H9 (cell line): ENCODE measurements around the gene HGS. TPM values are rescaled to one million over a fixed set of nuclear protein-coding genes. Genes with fewer than 3 reads are reported as not detected.

Experiments used
- DNase-seq: peaks from one replicate; pipeline ENCODE4 v3.0.0-alpha.2; 2017
- H2AFZ ChIP-seq: one replicate; pipeline ENCODE4 v1.6.1; 2013; ENCODE audit warnings: mild to moderate bottlenecking, low read length, control low read depth, moderate library complexity
- H2AK5ac ChIP-seq: 2 replicates; pipeline ENCODE4 v1.6.1; 2013; ENCODE audit warnings: low read length, control low read depth, mixed read lengths; ENCODE audit not compliant: insufficient read length
- H2BK120ac ChIP-seq: one replicate; pipeline ENCODE4 v1.6.1; 2013; ENCODE audit warnings: low read depth, mild to moderate bottlenecking, low read length, control low read depth, inconsistent platforms; ENCODE audit not compliant: poor library complexity, severe bottlenecking
- H2BK12ac ChIP-seq: 2 replicates; pipeline ENCODE4 v1.6.1; 2013; ENCODE audit warnings: low read length, control low read depth, mixed read lengths, low read depth; ENCODE audit not compliant: insufficient read length
- H2BK15ac ChIP-seq: 2 replicates; pipeline ENCODE4 v1.6.1; 2013; ENCODE audit warnings: low read depth, low read length, control low read depth
- H2BK20ac ChIP-seq: one replicate; pipeline ENCODE4 v1.6.1; 2013; ENCODE audit warnings: low read depth, mild to moderate bottlenecking, low read length, control low read depth, inconsistent platforms; ENCODE audit not compliant: poor library complexity, severe bottlenecking
- H2BK5ac ChIP-seq: 2 replicates; pipeline ENCODE4 v1.6.1; 2013; ENCODE audit warnings: low read length, control low read depth, mixed read lengths; ENCODE audit not compliant: insufficient read length
- H3K14ac ChIP-seq: 2 replicates; pipeline ENCODE4 v1.6.1; 2013; ENCODE audit warnings: low read length, control low read depth; ENCODE audit not compliant: insufficient read depth
- H3K18ac ChIP-seq: 2 replicates; pipeline ENCODE4 v1.6.1; 2013; ENCODE audit warnings: low read depth, mild to moderate bottlenecking, mixed read lengths, low read length, control low read depth; ENCODE audit not compliant: insufficient read length
- H3K23ac ChIP-seq: 2 replicates; pipeline ENCODE4 v1.6.1; 2013; ENCODE audit warnings: low read length, control low read depth, mixed read lengths, low read depth; ENCODE audit not compliant: insufficient read length
- H3K23me2 ChIP-seq: 2 replicates; pipeline ENCODE4 v1.6.1; 2013; ENCODE audit warnings: low read depth, mild to moderate bottlenecking, mixed read lengths, low read length, control low read depth; ENCODE audit not compliant: insufficient read length, poor library complexity, severe bottlenecking
- H3K27ac ChIP-seq: 2 replicates; pipeline ENCODE4 v1.5.1; 2013; ENCODE audit warnings: low read length, control low read depth, mixed read lengths, low read depth; ENCODE audit not compliant: insufficient read length
- H3K27me3 ChIP-seq: 2 replicates; pipeline ENCODE4 v1.6.1; 2013; ENCODE audit warnings: low read length, control low read depth, inconsistent platforms; ENCODE audit not compliant: insufficient read depth
- H3K4ac ChIP-seq: 2 replicates; pipeline ENCODE4 v1.6.1; 2013; ENCODE audit warnings: low read depth, mild to moderate bottlenecking, control low read depth, inconsistent platforms, low read length, moderate library complexity
- H3K4me1 ChIP-seq: 2 replicates; pipeline ENCODE4 v1.6.1; 2013; ENCODE audit warnings: low read length, control low read depth, inconsistent platforms; ENCODE audit not compliant: insufficient read depth
- H3K4me2 ChIP-seq: 2 replicates; pipeline ENCODE4 v1.6.1; 2013; ENCODE audit warnings: low read length, control low read depth, mixed read lengths; ENCODE audit not compliant: insufficient read length, insufficient read depth
- H3K56ac ChIP-seq: 2 replicates; pipeline ENCODE4 v1.6.1; 2013; ENCODE audit warnings: low read depth, mild to moderate bottlenecking, mixed read lengths, low read length, control low read depth; ENCODE audit not compliant: insufficient read length
- H3K79me1 ChIP-seq: 2 replicates; pipeline ENCODE4 v1.6.1; 2013; ENCODE audit warnings: low read depth, mild to moderate bottlenecking, moderate library complexity, low read length, control low read depth, inconsistent platforms; ENCODE audit not compliant: insufficient read depth, poor library complexity, severe bottlenecking
- H3K79me2 ChIP-seq: 2 replicates; pipeline ENCODE4 v1.6.1; 2013; ENCODE audit warnings: low read length, control low read depth, inconsistent platforms; ENCODE audit not compliant: insufficient read depth
- H3K9ac ChIP-seq: 2 replicates; pipeline ENCODE4 v1.6.1; 2013; ENCODE audit warnings: low read length, control low read depth, mixed read lengths; ENCODE audit not compliant: insufficient read length; ENCODE audit errors: extremely low read depth
- H3K9me3 ChIP-seq: one replicate; pipeline ENCODE4 v1.6.1; 2013; ENCODE audit warnings: low read depth, low read length, inconsistent platforms; ENCODE audit not compliant: control insufficient read depth
- H3T11ph ChIP-seq: one replicate; pipeline ENCODE4 v1.6.1; 2013; ENCODE audit warnings: mild to moderate bottlenecking, low read length, control low read depth, inconsistent platforms
- H4K20me1 ChIP-seq: one replicate; pipeline ENCODE4 v1.6.1; 2013; ENCODE audit not compliant: control insufficient read depth, insufficient read length, insufficient read depth
- H4K5ac ChIP-seq: 2 replicates; pipeline ENCODE4 v1.6.1; 2013; ENCODE audit warnings: low read depth, mild to moderate bottlenecking, mixed read lengths, low read length, control low read depth; ENCODE audit not compliant: insufficient read length
- H4K8ac ChIP-seq: replicated peaks from 2 replicates; pipeline ENCODE4 v1.6.1; 2013; ENCODE audit warnings: low read length, control low read depth, mixed read lengths, low read depth; ENCODE audit not compliant: insufficient read length
- H4K91ac ChIP-seq: 2 replicates; pipeline ENCODE4 v1.6.1; 2013; ENCODE audit warnings: low read depth, mild to moderate bottlenecking, moderate library complexity, mixed read lengths, low read length, control low read depth; ENCODE audit not compliant: insufficient read length
- H3K27ac Mint-ChIP-seq, 3 experiments: 2 replicates in 2 of 3; 3 replicates in 1 of 3; pipeline ENCODE4 v1.8.0; 2020 to 2021; ENCODE audit warnings: mixed read lengths in 3 of 3, mild to moderate bottlenecking in 1 of 3, moderate library complexity in 1 of 3
- H3K27me3 Mint-ChIP-seq: 2 replicates; pipeline ENCODE4 v1.8.0; 2021; ENCODE audit warnings: low read depth, mild to moderate bottlenecking, moderate library complexity, mixed read lengths
- H3K36me3 Mint-ChIP-seq, 3 experiments: 2 replicates in 2 of 3; 3 replicates in 1 of 3; pipeline ENCODE4 v1.8.0; 2020 to 2021; ENCODE audit warnings: low read depth in 3 of 3, mixed read lengths in 3 of 3; ENCODE audit not compliant: insufficient read depth in 1 of 3
- H3K4me1 Mint-ChIP-seq, 2 experiments: 2 replicates each; pipeline ENCODE4 v1.8.0; 2020; ENCODE audit warnings: mixed read lengths in 2 of 2
- H3K4me3 Mint-ChIP-seq, 2 experiments: 2 replicates in 1 of 2; 3 replicates in 1 of 2; pipeline ENCODE4 v1.8.0; 2020 to 2021; ENCODE audit warnings: mild to moderate bottlenecking in 2 of 2, mixed read lengths in 2 of 2, moderate library complexity in 1 of 2
- H3K9me3 Mint-ChIP-seq, 2 experiments: 2 replicates in 1 of 2; 3 replicates in 1 of 2; pipeline ENCODE4 v1.8.0; 2020; ENCODE audit warnings: mild to moderate bottlenecking in 2 of 2, mixed read lengths in 2 of 2, moderate library complexity in 1 of 2
- whole genome bisulfite sequencing: extraction: QIAGEN DNeasy Blood & Tissue Kit; methylation state at CpG from one replicate; pipeline ENCODE4 v1.1.7; 2013; ENCODE audit warnings: missing lambda C conversion rate, low lambda C conversion rate, mixed read lengths; ENCODE audit not compliant: insufficient read length; ENCODE audit errors: extremely low coverage; 5-methylcytosine and 5-hydroxymethylcytosine counted together
- total RNA-seq: library from RNA; stranded (reverse); gene quantifications from 2 replicates; pipeline ENCODE4 v1.2.1, GENCODE V29; 2021
- TF ChIP-seq, protein P1 (sequence below): fragments of 200-600 bp; sonication (generic); conservative IDR thresholded peaks from 3 replicates; pipeline ENCODE4 v1.8.0; 2021; ENCODE audit warnings: antibody characterized with exemption, mild to moderate bottlenecking

The HGS gene
- total RNA-seq, 1 experiment from 2014 or later, result 106 TPM

- Mint-ChIP-seq H3K4me1 (peaks cover 18 to 19% of the 10 kb centered on the region in 2 experiments), H3K36me3 (peaks cover 26 to 48% (median 47%) of the 10 kb centered on the region in 3 experiments; a peak in 6 of 7 replicates), H3K27ac (peak overlapping the region; percentile 24 to 98 (median 81); a peak in 6 of 7 replicates), H3K9me3 (no peaks in the 10 kb centered on the region), H3K4me3 (peak overlapping the region; percentile 97), H3K27me3 (no peaks in the 10 kb centered on the region)
- Histone ChIP-seq H4K91ac (no peak overlapping the region), H3K4me1 (peaks cover 2% of the 10 kb centered on the region; the same call in 1 of the 2 replicates), H4K20me1 (no peaks in the 10 kb centered on the region), H2BK5ac (no peak overlapping the region), H3T11ph (no peak overlapping the region), H3K18ac (no peak overlapping the region), H3K27me3 (no peaks in the 10 kb centered on the region), H2BK12ac (no peak overlapping the region), H3K9ac (peak overlapping the region; percentile 54), H3K9me3 (no peaks in the 10 kb centered on the region), H3K27ac (no peak overlapping the region), H2BK120ac (no peak overlapping the region), H3K56ac (no peak overlapping the region), H4K8ac (no peak overlapping the region), H2AK5ac (no peak overlapping the region), H2BK20ac (no peak overlapping the region), H2BK15ac (no peak overlapping the region), H3K14ac (peak overlapping the region; percentile 58; the same call in 1 of the 2 replicates), H3K23me2 (peaks cover 3% of the 10 kb centered on the region), H3K4ac (no peak overlapping the region), H2AFZ (no peak overlapping the region), H3K4me2 (peak overlapping the region; percentile 74), H4K5ac (no peak overlapping the region), H3K79me2 (peaks cover 4% of the 10 kb centered on the region; the same call in 1 of the 2 replicates), H3K79me1 (peaks cover 10% of the 10 kb centered on the region), H3K23ac (no peak overlapping the region)
- peak; percentile 64 for DNase-seq
- no CpG with 5 or more reads among the region's 16 CpGs for WGBS
- TF ChIP-seq, protein P1, sequence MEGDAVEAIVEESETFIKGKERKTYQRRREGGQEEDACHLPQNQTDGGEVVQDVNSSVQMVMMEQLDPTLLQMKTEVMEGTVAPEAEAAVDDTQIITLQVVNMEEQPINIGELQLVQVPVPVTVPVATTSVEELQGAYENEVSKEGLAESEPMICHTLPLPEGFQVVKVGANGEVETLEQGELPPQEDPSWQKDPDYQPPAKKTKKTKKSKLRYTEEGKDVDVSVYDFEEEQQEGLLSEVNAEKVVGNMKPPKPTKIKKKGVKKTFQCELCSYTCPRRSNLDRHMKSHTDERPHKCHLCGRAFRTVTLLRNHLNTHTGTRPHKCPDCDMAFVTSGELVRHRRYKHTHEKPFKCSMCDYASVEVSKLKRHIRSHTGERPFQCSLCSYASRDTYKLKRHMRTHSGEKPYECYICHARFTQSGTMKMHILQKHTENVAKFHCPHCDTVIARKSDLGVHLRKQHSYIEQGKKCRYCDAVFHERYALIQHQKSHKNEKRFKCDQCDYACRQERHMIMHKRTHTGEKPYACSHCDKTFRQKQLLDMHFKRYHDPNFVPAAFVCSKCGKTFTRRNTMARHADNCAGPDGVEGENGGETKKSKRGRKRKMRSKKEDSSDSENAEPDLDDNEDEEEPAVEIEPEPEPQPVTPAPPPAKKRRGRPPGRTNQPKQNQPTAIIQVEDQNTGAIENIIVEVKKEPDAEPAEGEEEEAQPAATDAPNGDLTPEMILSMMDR, result no peak
Measured at GRCh38 chr17:81666092-81666341, 17.8 kb upstream of the HGS start.
